Endodermal cell (in vitro differentiated cells): ENCODE measurements around the gene SLC13A3. TPM values are rescaled to one million over a fixed set of nuclear protein-coding genes. Genes with fewer than 3 reads are reported as not detected.

Source experiments
- DNase-seq: peaks from one replicate; pipeline ENCODE4 v3.0.0-alpha.2; 2017
- H3K27ac ChIP-seq: 2 replicates; pipeline ENCODE4 v1.5.1; 2013; ENCODE audit warnings: mild to moderate bottlenecking, low read depth, low read length, moderate library complexity
- H3K27me3 ChIP-seq: 2 replicates; pipeline ENCODE4 v1.6.1; 2013; ENCODE audit warnings: mild to moderate bottlenecking, low read length, moderate library complexity; ENCODE audit not compliant: insufficient read depth, control insufficient read depth, poor library complexity, severe bottlenecking
- H3K36me3 ChIP-seq: 2 replicates; pipeline ENCODE4 v1.7.0; 2013; ENCODE audit warnings: mild to moderate bottlenecking, low read length, moderate library complexity; ENCODE audit not compliant: control insufficient read depth, insufficient read depth
- H3K4me1 ChIP-seq: one replicate; pipeline ENCODE4 v1.7.0; 2013; ENCODE audit warnings: low read length; ENCODE audit not compliant: control insufficient read depth, insufficient read depth
- H3K4me3 ChIP-seq: 2 replicates; pipeline ENCODE4 v1.5.1; 2013; ENCODE audit warnings: mild to moderate bottlenecking, low read length, moderate library complexity
- H3K9ac ChIP-seq: 2 replicates; pipeline ENCODE4 v1.6.1; 2013; ENCODE audit warnings: mild to moderate bottlenecking, low read length, moderate library complexity; ENCODE audit not compliant: poor library complexity, severe bottlenecking; ENCODE audit errors: extremely low read depth
- H3K9me3 ChIP-seq: 2 replicates; pipeline ENCODE4 v1.6.1; 2013; ENCODE audit warnings: mild to moderate bottlenecking, low read length, moderate library complexity; ENCODE audit not compliant: control insufficient read depth
- H3K27ac Mint-ChIP-seq: 2 replicates; pipeline ENCODE4 v1.8.0; 2020; ENCODE audit warnings: mixed read lengths
- H3K27me3 Mint-ChIP-seq: 2 replicates; pipeline ENCODE4 v1.8.0; 2021; ENCODE audit warnings: mild to moderate bottlenecking, mixed read lengths; ENCODE audit not compliant: insufficient read depth
- H3K36me3 Mint-ChIP-seq: 2 replicates; pipeline ENCODE4 v1.8.0; 2020; ENCODE audit warnings: low read depth, mixed read lengths
- H3K4me1 Mint-ChIP-seq: 2 replicates; pipeline ENCODE4 v1.8.0; 2020; ENCODE audit warnings: mixed read lengths
- H3K4me3 Mint-ChIP-seq: 2 replicates; pipeline ENCODE4 v1.8.0; 2020; ENCODE audit warnings: mild to moderate bottlenecking, moderate library complexity, mixed read lengths
- H3K9me3 Mint-ChIP-seq: 2 replicates; pipeline ENCODE4 v1.8.0; 2020; ENCODE audit warnings: mild to moderate bottlenecking, mixed read lengths
- WGBS, 2 experiments: methylation state at CpG; one replicate each; pipeline versions ENCODE4 v1.1.5 to v1.1.7; 2013; ENCODE audit warnings: missing lambda C conversion rate in 2 of 2, mixed read lengths in 1 of 2; ENCODE audit not compliant: insufficient coverage in 1 of 2, insufficient read length in 1 of 2; 5-methylcytosine and 5-hydroxymethylcytosine counted together
- total RNA-seq, 2 donors: library from RNA; stranded (reverse); fragmentation: NEBNext Ultra II Directional in 1 of 2; extraction: Animal tissue kit (Norgen Biotek cat#: 25700) in 1 of 2; gene quantifications; 2 replicates in 1 of 2; 3 replicates in 1 of 2; pipeline ENCODE4 v1.2.1, GENCODE V29; 2021
- TF ChIP-seq, protein P1 (sequence below): fragments of 200-600 bp; sonication (generic); conservative IDR thresholded peaks from 2 replicates; pipeline ENCODE4 v1.5.0; 2021; ENCODE audit warnings: antibody characterized with exemption, mild to moderate bottlenecking

Gene SLC13A3
- total RNA-seq, 2 donors from 2014 or later, result 7.3 to 9.0 TPM

DNA sequence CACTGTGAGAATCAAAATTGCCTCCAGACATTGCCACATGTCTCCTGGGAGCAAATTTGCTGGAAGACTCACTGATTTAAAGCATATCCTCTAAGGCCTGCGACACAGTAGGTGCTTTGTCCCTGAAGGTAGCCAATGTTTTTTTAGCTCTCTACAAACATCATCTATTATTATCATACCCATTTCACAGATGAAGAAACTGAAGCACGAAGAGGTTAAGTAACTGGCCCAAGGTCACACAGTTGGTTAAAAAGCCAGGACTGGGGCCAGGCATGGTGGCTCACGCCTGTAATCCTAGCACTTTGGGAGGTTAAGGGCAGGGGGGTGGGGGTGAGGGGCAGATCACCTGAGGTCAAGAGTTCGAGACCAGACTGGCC lies 12.4 kb downstream of the SLC13A3 start:
- Histone ChIP-seq H3K9me3 (no peaks in the 10 kb centered on the region), H3K4me3 (no peak overlapping the region), H3K27me3 (peaks cover 41% of the 10 kb centered on the region), H3K9ac (no peak overlapping the region), H3K27ac (no peak overlapping the region), H3K36me3 (no peaks in the 10 kb centered on the region), H3K4me1 (no peaks in the 10 kb centered on the region)
- H3K27me3 Mint-ChIP-seq, result peaks cover 40% of the 10 kb centered on the region
- no peak overlapping the region for H3K27ac Mint-ChIP-seq
- no peaks in the 10 kb centered on the region for H3K4me1 Mint-ChIP-seq
- H3K4me3 Mint-ChIP-seq, result no peak overlapping the region
- peaks cover 3% of the 10 kb centered on the region for H3K9me3 Mint-ChIP-seq
- TF ChIP-seq, protein P1, sequence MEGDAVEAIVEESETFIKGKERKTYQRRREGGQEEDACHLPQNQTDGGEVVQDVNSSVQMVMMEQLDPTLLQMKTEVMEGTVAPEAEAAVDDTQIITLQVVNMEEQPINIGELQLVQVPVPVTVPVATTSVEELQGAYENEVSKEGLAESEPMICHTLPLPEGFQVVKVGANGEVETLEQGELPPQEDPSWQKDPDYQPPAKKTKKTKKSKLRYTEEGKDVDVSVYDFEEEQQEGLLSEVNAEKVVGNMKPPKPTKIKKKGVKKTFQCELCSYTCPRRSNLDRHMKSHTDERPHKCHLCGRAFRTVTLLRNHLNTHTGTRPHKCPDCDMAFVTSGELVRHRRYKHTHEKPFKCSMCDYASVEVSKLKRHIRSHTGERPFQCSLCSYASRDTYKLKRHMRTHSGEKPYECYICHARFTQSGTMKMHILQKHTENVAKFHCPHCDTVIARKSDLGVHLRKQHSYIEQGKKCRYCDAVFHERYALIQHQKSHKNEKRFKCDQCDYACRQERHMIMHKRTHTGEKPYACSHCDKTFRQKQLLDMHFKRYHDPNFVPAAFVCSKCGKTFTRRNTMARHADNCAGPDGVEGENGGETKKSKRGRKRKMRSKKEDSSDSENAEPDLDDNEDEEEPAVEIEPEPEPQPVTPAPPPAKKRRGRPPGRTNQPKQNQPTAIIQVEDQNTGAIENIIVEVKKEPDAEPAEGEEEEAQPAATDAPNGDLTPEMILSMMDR, result no peak
- 90 to 93% methylated on average over 4 of the region's 4 CpGs for WGBS, 2 experiments
- no peak for DNase-seq
- H3K36me3 Mint-ChIP-seq, result no peaks in the 10 kb centered on the region

DNA sequence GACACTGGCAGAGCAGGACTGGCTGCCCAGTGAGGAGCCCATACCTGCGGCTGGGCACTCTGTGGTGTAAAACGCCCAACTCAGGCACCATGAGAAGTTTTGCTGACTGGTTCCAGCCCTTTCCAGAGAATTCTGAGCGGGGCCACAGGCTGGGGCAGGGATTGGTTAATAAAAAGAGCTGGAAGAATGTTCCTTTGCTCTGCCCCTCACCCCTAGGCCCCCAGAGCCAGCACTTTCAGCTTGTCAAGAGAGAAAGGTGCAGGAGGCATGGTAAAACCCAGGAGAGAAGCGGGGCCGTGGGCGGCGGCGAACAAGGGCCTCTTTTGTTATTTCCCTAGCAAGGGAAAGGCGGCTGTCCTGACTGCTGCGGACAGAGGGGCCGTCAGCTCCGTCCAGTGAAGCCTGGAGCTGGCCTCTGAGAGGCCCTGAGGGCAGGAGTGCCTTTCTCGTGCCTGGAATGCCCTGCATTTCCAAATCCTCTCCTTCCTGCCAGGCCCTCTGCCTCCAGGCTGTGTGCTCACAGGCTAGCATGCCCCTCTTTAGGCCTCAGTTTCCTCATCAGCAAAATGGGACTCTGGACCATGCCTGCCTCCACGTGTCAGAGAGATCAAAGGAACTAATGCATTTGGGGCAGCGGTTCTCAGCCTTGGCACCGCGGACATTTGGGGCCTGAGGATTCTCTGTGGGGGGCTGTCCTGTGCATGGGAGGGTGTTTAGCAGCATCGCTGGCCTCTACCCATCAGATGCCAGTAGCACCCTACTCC lies 12.9 kb downstream of the SLC13A3 start:
- 80% methylated on average over 10 to 18 of the region's 18 CpGs for WGBS, 2 experiments
- H3K27ac Mint-ChIP-seq, result no peak overlapping the region
- H3K9me3 Mint-ChIP-seq, result peaks cover 3% of the 10 kb centered on the region
- no peaks in the 10 kb centered on the region for H3K9me3 ChIP-seq
- DNase-seq, result no peak
- H3K27ac ChIP-seq, result peak overlapping the region; percentile 76
- peaks cover 35% of the 10 kb centered on the region for H3K27me3 Mint-ChIP-seq
- no peaks in the 10 kb centered on the region for H3K4me1 Mint-ChIP-seq
- H3K4me1 ChIP-seq, result no peaks in the 10 kb centered on the region
- no peak overlapping the region for H3K9ac ChIP-seq
- H3K4me3 Mint-ChIP-seq, result no peak overlapping the region
- H3K27me3 ChIP-seq, result peaks cover 38% of the 10 kb centered on the region
- H3K36me3 Mint-ChIP-seq, result no peaks in the 10 kb centered on the region
- no peak overlapping the region for H3K4me3 ChIP-seq
- no peaks in the 10 kb centered on the region for H3K36me3 ChIP-seq
- TF ChIP-seq, protein P1, result no peak

DNA sequence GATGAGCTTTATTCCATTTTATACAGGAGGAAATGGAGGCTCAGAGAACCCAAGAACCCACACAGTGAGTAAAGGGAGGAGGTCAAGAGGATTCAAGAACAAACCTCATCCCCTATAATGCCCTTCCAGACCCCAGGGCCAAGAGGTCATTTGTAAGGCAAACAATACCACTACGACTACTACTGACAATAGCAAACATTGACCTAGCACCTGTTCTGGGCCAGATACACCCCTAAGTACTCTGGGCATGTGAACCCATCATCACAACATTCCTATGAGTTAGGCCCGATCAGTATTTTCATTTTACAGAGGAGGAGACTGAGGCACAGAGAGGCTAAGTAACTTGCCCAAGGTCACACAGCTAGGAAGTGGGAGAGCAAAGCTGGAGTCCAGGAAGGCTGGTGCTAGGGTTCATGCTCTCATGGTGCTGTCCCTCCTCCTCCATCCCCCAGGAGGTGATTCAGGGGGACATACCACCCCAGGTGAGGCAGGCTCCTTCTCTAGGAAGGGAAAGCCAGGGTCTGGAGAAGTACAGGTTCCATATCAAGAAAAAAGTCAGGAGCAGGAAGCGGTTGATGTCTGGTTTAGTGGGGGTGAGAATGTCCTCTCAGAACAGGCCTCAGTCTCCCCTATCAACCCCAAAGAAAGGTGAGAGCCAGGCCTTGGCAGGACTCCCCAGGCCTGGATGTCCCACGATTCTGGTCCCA lies 13.7 kb downstream of the SLC13A3 start:
- peak overlapping the region; percentile 76 for H3K27ac ChIP-seq
- no peak overlapping the region for H3K4me3 Mint-ChIP-seq
- peaks cover 31% of the 10 kb centered on the region for H3K27me3 ChIP-seq
- H3K4me1 ChIP-seq, result no peaks in the 10 kb centered on the region
- no peak for DNase-seq
- no peaks in the 10 kb centered on the region for H3K9me3 ChIP-seq
- TF ChIP-seq, protein P1, result no peak
- no peaks in the 10 kb centered on the region for H3K4me1 Mint-ChIP-seq
- H3K27me3 Mint-ChIP-seq, result peaks cover 28% of the 10 kb centered on the region
- H3K36me3 ChIP-seq, result no peaks in the 10 kb centered on the region
- WGBS, 2 experiments, result 90 to 94% methylated on average over 3 of the region's 4 CpGs
- no peak overlapping the region for H3K27ac Mint-ChIP-seq
- H3K36me3 Mint-ChIP-seq, result no peaks in the 10 kb centered on the region
- H3K4me3 ChIP-seq, result no peak overlapping the region
- H3K9ac ChIP-seq, result no peak overlapping the region
- H3K9me3 Mint-ChIP-seq, result peaks cover 3% of the 10 kb centered on the region
